Upper lobe of left lung (tissue), 4 donors: ENCODE results near the gene RNF111.

Source experiments
- EP300 ChIP-seq, 4 donors: sonication (generic); formaldehyde crosslinking; IDR thresholded peaks; one replicate each; pipeline ENCODE4 v1.5.1; 2017; ENCODE audit warnings: antibody characterized with exemption in 4 of 4, control low read depth in 2 of 4
- POLR2A ChIP-seq, 4 donors: fragments of 450-650 bp; IDR thresholded peaks; one replicate each; pipeline ENCODE4 v1.5.1; 2016 to 2017; ENCODE audit warnings: antibody characterized with exemption in 4 of 4, mild to moderate bottlenecking in 2 of 4

- TF ChIP-seq POLR2A (IDR thresholded peaks at IDR 0.05): no peak
- TF ChIP-seq EP300 (IDR thresholded peaks at IDR 0.05): no peak
These were observed 106.6 kb downstream of the RNF111 start for GRCh38 chr15:59094077-59094476.
